Activated CD4-positive, alpha-beta T cell treated with anti-CD3 and anti-CD28 coated beads for 48 hours (primary cell): Measurements from ENCODE around the gene PPL.
"Not testable (repeated sequence)": the region's sequence is repeated elsewhere in the genome, so short reads cannot be mapped to it uniquely, and the experiment has no call there.

ENCODE experiments used
- DNase-seq: peaks from one replicate; pipeline ENCODE4 v3.0.0-alpha.2; 2020

The PPL gene, protein sequence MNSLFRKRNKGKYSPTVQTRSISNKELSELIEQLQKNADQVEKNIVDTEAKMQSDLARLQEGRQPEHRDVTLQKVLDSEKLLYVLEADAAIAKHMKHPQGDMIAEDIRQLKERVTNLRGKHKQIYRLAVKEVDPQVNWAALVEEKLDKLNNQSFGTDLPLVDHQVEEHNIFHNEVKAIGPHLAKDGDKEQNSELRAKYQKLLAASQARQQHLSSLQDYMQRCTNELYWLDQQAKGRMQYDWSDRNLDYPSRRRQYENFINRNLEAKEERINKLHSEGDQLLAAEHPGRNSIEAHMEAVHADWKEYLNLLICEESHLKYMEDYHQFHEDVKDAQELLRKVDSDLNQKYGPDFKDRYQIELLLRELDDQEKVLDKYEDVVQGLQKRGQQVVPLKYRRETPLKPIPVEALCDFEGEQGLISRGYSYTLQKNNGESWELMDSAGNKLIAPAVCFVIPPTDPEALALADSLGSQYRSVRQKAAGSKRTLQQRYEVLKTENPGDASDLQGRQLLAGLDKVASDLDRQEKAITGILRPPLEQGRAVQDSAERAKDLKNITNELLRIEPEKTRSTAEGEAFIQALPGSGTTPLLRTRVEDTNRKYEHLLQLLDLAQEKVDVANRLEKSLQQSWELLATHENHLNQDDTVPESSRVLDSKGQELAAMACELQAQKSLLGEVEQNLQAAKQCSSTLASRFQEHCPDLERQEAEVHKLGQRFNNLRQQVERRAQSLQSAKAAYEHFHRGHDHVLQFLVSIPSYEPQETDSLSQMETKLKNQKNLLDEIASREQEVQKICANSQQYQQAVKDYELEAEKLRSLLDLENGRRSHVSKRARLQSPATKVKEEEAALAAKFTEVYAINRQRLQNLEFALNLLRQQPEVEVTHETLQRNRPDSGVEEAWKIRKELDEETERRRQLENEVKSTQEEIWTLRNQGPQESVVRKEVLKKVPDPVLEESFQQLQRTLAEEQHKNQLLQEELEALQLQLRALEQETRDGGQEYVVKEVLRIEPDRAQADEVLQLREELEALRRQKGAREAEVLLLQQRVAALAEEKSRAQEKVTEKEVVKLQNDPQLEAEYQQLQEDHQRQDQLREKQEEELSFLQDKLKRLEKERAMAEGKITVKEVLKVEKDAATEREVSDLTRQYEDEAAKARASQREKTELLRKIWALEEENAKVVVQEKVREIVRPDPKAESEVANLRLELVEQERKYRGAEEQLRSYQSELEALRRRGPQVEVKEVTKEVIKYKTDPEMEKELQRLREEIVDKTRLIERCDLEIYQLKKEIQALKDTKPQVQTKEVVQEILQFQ (N-terminal part only)

GRCh38 chr16:4936991-4937781 is at the start of gene PPL:
PPL (minus strand) TSS chr16:4937148; CDS start chr16:4937045, 103 bp downstream.
- DNase-seq, result no peak

DNA sequence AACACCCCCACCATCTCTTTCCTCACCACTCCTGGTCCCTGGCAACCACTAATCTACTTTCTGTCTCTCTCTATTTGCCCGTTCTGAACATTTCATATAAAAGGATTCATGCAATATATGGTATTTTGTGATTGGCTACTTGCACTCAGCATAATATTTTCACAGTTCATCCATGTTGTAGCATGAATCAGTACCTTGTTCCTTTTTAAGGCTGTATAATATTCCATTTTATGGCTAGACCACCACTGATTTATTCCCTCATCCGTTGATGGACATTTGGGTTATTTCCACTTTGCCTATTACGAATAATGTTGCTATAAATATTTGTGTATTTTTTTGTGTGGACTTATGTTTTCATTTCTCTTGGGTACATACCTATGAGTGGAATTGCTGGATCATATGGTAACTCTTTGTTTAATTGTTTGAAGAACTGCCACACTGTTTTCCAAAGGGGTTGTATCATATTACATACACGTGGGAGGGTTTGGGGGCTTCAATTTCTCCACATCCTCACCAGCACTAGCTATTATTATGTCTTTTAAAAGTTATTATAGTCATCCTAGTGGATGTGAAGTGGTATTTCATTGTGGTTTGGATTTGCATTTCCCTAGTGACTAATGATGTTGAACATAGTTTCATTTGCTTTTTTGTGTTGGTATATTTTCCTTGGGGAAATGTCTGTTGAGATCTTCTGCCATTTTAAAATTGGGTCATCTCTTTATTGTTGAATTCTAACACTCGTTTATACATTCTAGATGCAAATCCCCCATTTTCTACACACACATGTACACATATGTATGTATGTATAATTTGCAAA is 47.4 kb upstream of the PPL start:
- DNase-seq, result no peak

DNA sequence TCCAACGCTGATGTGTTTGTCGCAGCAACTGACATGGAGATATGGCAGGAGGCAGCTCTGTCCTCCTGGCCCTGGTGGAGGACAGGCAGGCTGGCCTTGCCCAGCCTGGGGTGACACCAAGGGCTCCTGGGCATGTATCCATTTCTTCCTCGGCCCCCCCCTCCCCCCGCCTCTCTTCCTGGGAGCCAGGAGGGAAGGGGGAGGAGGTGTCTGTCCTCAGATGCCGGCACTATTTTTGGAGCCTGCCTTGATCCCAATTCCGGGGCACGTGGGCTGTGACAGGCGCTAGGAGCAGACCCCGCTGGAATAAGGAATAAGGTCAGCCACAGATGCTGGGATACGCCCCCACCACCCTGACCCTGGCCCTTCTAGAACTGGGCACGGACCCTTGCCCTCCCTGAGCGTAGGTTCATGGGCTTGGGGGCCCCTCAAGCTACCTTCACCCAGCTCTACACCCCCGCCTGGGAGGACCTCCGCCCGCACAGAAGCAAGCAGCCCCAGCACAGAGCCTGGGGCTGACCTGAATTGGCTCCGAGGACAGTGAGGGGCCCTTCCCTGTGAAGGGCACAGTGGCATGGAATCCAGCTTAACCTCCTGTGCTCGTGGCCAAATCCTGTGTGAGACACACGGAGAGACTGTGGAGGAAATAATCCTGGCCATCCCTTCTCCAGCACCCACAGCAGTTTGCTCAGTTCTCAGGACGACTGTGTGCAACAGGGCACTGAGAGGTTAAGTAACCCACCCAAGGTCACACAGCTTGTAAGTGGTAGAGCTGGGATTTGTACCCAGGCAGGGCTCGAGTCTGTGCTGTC is 45.3 kb upstream of the PPL start:
- DNase-seq, result no peak

- DNase-seq, result no peak
Measured at GRCh38 chr16:4981473-4981872, 44.5 kb upstream of the PPL start.

GRCh38 chr16:4980691-4981090 is 43.7 kb upstream of the PPL start:
- no peak for DNase-seq

DNA sequence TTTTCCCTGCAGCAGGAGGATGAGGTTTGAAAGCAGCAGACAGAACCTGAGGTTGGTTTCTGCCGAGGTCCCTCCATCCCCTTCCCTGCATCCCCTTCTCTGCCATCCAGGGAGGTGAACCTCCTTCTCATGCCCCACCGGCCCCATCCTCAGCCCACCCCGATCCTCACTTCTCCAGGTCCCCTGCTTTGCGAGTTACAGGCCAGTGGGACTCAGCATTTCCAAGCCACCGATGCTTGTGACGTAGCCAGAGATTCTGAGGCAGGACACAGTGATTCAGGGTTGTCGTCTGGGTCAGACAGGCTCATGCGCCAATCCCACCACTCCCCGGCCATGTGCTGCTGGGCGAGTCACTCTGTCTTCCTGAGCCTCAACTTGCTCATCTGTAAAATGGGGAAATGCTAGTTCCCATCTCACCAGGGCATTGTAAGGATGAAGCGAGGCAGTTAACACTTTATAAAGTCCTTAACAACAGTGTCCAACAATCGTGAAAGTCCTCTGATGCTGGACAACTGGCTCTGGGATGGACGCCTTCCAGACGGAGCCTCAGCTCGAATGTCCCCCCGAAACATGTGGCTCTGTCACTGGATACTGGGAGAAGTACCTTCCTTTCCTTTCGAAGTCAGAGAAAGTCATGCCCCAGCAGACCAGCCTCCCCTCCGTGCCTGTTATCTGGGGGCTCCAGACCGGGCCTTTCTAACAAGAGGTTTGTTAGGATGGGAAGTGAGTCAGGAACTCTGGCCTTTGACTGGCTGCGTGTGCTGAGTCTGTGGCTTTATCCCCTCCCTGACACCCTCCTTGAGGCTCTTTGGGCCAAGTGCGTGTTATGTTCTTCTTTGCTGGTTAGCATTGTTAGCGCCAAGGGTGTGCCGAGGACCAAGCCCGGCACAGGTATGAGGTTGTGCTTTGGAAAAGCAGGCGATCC is 43.0 kb upstream of the PPL start:
- no peak for DNase-seq

DNA sequence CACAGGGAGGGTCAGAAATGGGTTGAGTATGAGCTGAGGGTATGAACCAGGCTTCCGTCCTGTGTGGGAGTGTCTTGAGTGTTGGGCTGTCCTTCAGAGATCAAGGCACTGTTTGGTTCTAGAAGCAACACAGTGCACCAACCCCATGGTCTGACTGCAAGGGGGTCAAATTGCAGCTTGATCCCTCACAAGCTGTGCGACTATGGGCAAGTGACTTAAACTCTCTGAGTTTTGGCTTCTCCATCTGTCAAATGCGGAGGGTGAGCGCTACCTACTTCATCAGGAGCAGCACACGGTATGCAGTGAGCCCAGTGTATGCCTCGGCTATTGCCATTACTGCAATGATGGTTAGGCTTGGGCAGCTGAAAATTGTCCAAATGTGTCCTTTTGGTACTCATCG is 42.2 kb upstream of the PPL start:
- no peak for DNase-seq

GRCh38 chr16:4976611-4977145 is 39.7 kb upstream of the PPL start:
- no peak for DNase-seq

GRCh38 chr16:4976079-4976478 is 39.1 kb upstream of the PPL start:
- DNase-seq, result no peak

DNA sequence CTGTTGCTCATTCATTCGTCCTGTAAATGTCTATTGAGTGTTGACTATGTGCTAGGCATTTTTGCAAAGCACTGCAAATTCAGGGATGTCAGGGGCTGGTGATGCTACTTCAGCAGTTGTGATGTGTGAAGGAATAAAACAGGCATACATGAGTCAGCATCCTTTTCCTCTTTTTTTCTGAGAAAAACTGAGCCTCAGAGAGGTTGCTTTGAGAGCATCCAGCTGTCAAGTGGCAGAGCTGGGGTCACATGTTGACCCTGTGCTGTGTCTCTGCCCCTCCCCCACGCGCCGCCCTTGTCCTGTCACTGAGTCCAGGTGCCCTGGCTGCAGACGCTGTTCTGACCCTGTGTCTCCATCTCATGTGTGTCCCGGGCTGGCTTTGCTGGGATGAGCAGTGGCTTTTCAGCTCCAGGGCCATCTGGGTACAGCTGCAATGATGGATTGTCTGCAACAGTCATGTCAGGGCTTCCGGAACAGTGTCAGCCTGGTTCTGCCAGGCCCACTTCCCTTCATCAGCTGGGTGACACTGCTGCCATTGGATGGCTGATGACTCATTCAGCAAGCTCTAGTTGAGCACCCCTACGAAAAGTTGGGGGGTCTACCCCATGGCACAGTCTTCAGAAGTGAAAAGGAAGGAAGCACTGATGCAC is 36.1 kb upstream of the PPL start:
- no peak for DNase-seq

DNA sequence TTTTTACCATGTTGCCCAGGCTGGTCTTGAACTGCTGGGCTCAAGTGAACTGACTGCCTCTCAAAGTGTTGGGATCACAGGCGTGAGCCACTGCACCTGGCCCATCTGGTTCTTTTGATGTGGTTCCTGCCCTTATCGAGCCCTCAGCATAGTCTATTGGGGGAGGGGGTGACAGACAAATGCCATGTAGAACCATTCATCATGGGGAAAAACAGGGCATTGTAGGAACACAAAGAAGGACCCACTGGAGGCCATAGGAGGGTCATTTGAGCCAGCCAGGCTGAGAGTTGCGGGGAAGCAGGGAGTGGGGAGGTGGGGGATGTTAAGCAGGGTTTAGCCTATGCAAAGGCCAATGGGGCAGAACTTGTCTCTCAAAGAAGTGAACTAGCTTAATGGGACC is 33.1 kb upstream of the PPL start:
- DNase-seq, result no peak

GRCh38 chr16:4968879-4969483 is 32.0 kb upstream of the PPL start:
- DNase-seq, result no peak

DNA sequence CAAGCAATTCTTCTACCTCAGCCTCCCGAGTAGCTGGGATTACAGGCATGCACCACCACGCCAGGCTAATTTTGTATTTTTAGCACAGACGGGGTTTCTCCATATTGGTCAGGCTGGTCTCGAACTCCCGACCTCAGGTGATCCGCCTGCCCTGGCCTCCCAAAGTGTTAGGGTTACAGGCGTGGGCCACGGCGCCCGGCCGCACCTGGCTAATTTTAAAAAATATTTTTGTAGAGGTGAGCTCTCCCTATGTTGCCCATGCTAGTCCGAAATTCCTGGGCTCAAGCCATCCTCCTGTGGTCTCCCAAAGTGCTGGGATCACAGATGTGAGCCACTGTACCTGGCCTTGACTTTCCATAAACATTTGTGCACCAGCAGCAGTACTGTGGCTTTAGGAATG is 31.3 kb upstream of the PPL start:
- not testable (repeated sequence) for DNase-seq

- DNase-seq, result no peak
Measured at GRCh38 chr16:4966736-4967453, 29.9 kb upstream of the PPL start.

DNA sequence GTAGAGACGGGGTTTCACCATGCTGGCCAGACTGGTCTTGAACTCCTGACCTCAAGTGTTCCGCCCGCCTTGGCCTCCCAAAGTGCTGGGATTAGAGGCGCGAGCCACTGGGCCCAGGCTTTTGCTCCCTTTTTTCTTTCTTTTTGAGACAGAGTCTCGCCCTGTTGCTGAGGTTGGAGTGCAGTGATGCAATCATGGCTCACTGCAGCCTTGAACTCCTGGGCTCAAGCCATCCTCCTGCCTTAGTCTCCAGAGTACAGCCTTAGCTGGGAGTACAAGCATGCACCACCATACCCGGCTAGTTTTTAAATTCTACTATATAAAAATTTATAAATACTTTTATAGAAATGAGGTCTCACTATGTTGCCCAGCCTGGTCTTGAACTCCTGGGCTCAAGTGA is 26.6 kb upstream of the PPL start:
- DNase-seq, result not testable (repeated sequence)

DNA sequence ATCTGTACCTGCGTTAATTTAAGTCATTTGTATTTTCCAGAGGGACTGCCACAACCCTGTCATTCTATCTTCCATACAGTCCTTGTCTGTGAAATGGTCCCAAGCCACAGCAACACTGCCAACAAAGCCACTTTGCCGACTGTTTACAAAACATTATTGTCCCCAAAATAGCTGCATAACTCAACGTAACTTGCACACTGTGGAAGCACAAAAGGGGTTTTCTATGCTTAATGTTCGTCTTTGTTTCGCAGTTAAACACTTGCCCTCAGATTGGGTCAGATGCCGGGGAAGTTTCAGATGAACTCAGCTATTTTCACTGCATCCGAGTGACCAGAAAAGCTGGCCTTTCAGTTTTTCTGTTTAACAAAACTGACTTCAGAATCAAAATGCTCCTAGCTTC is 25.8 kb upstream of the PPL start:
- DNase-seq, result no peak

DNA sequence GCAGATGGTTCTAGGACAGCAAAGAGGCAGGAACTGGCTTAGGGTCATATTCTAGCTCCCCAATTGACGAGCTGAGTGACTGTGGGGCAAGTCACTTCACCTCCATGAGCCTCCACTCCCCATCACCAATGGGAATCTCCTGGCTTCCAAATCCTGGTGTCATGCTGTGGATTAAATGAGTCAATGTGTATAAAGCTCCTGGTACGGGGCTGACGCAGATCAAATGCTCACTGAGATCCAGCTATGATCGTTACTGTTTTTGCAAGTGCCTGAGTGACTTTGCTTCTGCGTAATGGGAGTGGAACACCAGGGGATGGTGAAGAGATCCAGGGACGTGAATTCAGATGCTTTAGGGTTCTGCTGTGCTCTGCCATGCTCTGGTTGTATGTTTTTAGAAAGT is 23.6 kb upstream of the PPL start:
- DNase-seq, result no peak
